Ectodermal cell (in vitro differentiated cells): ENCODE results near the gene RPTOR.

ENCODE experiments used
- H3K27ac ChIP-seq: 2 replicates; pipeline ENCODE4 v1.7.0; 2013; ENCODE audit warnings: mild to moderate bottlenecking, low read depth, low read length; ENCODE audit not compliant: insufficient read depth, poor library complexity, severe bottlenecking
- H3K27me3 ChIP-seq: 2 replicates; pipeline ENCODE4 v1.7.0; 2013; ENCODE audit warnings: mild to moderate bottlenecking, low read length; ENCODE audit not compliant: insufficient read depth, control insufficient read depth, poor library complexity, severe bottlenecking
- H3K36me3 ChIP-seq: one replicate; pipeline ENCODE4 v1.7.0; 2013; ENCODE audit warnings: low read length; ENCODE audit not compliant: control insufficient read depth, insufficient read depth
- H3K4me1 ChIP-seq: one replicate; pipeline ENCODE4 v1.7.0; 2013; ENCODE audit warnings: low read length; ENCODE audit not compliant: control insufficient read depth, insufficient read depth
- H3K4me3 ChIP-seq: 2 replicates; pipeline ENCODE4 v1.7.0; 2013; ENCODE audit warnings: low read depth, low read length, control low read depth; ENCODE audit not compliant: insufficient read depth
- H3K9me3 ChIP-seq: 2 replicates; pipeline ENCODE4 v1.7.0; 2013; ENCODE audit warnings: mild to moderate bottlenecking, low read length, moderate library complexity; ENCODE audit not compliant: control insufficient read depth
- WGBS, 2 experiments: methylation state at CpG; one replicate each; pipeline ENCODE4 v1.1.7; 2013; ENCODE audit warnings: missing lambda C conversion rate in 2 of 2; 5-methylcytosine and 5-hydroxymethylcytosine counted together

RPTOR gene

DNA sequence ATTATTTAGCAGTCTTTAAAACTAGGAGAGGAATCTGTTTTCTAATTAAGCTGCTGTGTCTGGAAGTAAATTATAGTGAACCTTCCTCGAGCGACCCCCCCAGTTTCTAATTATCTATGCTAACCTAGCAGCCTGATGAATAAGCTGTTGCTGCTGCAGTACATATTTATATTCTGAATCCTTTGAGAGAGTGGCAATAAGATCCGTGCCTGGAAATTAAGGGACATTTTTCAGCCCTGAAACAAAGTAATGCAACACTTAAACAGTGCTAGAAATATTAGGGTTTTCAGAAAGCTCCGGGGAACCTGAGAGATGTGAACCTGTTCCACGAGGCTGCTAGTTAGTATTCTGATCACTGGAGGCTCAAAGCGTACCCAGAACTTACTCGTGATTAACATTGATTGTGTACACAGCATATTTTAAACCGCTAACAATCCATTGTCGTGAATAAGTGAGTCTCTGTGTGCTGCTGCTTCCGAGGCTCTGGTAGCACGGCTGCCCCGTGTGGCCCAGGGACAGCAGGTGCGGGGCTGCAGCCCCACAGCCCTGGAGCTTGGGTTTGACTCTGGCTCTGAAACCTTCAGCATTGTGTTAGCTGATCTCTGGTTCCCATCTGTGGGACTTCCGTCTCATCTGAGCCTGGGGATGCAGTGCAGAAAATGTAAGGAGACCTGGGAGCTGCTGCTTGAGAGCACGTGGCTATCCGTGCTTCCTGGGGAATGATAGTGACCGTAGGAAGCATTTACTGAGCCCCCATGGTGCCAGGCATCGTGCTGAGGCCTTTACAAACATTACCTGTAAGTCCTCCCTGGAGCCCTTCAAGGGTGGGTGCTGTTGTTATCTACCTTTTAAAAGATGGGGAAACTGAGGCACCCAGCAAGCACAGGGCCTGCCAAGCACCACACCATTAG, 256.1 kb downstream of the RPTOR start:
- Histone ChIP-seq H3K4me3 (no peak overlapping the region), H3K4me1 (no peaks in the 10 kb centered on the region), H3K27me3 (no peaks in the 10 kb centered on the region), H3K27ac (no peak overlapping the region), H3K9me3 (no peaks in the 10 kb centered on the region), H3K36me3 (no peaks in the 10 kb centered on the region)
- 91 to 93% methylated on average over 18 of the region's 18 CpGs for WGBS, 2 experiments

- WGBS, 2 experiments: 94 to 95% methylated on average over 37 of the region's 37 CpGs
These were observed 258.2 kb downstream of the RPTOR start for GRCh38 chr17:80802626-80803450.

GRCh38 chr17:80803451-80804428, 259.1 kb downstream of the RPTOR start:
- no peak overlapping the region for H3K4me3 ChIP-seq
- H3K4me1 ChIP-seq: no peaks in the 10 kb centered on the region
- no peaks in the 10 kb centered on the region for H3K9me3 ChIP-seq
- H3K36me3 ChIP-seq: no peaks in the 10 kb centered on the region
- no peaks in the 10 kb centered on the region for H3K27me3 ChIP-seq
- WGBS, 2 experiments: 93 to 94% methylated on average over 36 of the region's 36 CpGs
- H3K27ac ChIP-seq: no peak overlapping the region

More at GRCh38 chr17:80802626-80803450, 258.2 kb downstream of the RPTOR start:
- Histone ChIP-seq H3K27ac (no peak overlapping the region), H3K36me3 (no peaks in the 10 kb centered on the region), H3K27me3 (no peaks in the 10 kb centered on the region), H3K4me1 (no peaks in the 10 kb centered on the region), H3K4me3 (no peak overlapping the region), H3K9me3 (no peaks in the 10 kb centered on the region)

GRCh38 chr17:80804466-80804865, 259.8 kb downstream of the RPTOR start:
- no peak overlapping the region for H3K27ac ChIP-seq
- H3K27me3 ChIP-seq: no peaks in the 10 kb centered on the region
- 91 to 94% methylated on average over 15 of the region's 15 CpGs for WGBS, 2 experiments
- H3K4me3 ChIP-seq: no peak overlapping the region
- no peaks in the 10 kb centered on the region for H3K9me3 ChIP-seq
- no peaks in the 10 kb centered on the region for H3K36me3 ChIP-seq
- H3K4me1 ChIP-seq: no peaks in the 10 kb centered on the region

DNA sequence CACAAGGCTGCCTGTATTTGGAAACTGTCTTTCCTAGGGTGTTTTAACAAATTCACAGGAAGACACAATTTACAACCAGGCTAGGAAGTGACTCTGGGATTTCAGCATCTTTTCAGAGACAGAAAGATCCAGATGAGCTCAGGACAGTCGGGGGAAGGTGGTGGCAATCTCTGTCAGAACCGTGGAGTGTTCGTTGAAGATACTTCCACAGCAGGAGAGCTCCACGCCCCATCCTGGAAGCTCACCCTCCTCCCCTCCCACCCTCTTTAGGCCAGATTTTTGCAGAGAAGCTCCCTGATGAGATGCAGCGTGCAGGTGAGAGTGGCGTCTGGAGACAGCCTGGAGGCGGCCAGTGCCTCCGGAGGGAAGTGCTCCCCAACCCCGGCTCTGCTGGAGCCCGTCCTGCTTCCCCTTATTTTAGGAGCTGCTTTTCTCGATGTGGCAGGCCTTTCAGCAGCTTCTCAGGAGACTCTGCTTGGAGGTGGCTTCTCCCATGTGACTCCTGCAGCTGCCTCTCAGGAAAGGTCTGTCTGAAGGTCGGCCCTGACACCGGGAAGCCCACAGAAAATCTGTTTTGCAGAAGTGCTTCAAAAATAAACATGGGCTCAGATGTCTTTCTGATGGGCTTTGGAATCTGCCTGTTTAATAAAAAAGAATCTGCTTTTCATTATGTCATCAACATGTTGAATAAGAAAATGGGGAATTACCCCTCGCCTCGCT, 260.6 kb downstream of the RPTOR start:
- Histone ChIP-seq H3K36me3 (no peaks in the 10 kb centered on the region), H3K4me1 (no peaks in the 10 kb centered on the region), H3K27me3 (no peaks in the 10 kb centered on the region), H3K27ac (no peak overlapping the region), H3K9me3 (no peaks in the 10 kb centered on the region), H3K4me3 (no peak overlapping the region)
- 72 to 74% methylated on average over 15 of the region's 15 CpGs for WGBS, 2 experiments

GRCh38 chr17:80807014-80807413, 262.4 kb downstream of the RPTOR start:
- H3K27ac ChIP-seq: no peak overlapping the region
- 90 to 99% methylated on average over 3 to 4 of the region's 4 CpGs for WGBS, 2 experiments
- H3K27me3 ChIP-seq: no peaks in the 10 kb centered on the region
- H3K4me3 ChIP-seq: no peak overlapping the region
- H3K4me1 ChIP-seq: no peaks in the 10 kb centered on the region
- H3K36me3 ChIP-seq: no peaks in the 10 kb centered on the region
- H3K9me3 ChIP-seq: no peaks in the 10 kb centered on the region

GRCh38 chr17:80807882-80808281, 263.2 kb downstream of the RPTOR start:
- no peak overlapping the region for H3K27ac ChIP-seq
- H3K27me3 ChIP-seq: no peaks in the 10 kb centered on the region
- H3K4me3 ChIP-seq: no peak overlapping the region
- no peaks in the 10 kb centered on the region for H3K4me1 ChIP-seq
- WGBS, 2 experiments: 93 to 97% methylated on average over 1 of the region's 1 CpG
- H3K36me3 ChIP-seq: no peaks in the 10 kb centered on the region
- H3K9me3 ChIP-seq: no peaks in the 10 kb centered on the region

- Histone ChIP-seq H3K36me3 (no peaks in the 10 kb centered on the region), H3K27me3 (no peaks in the 10 kb centered on the region), H3K9me3 (no peaks in the 10 kb centered on the region), H3K4me3 (no peak overlapping the region), H3K4me1 (no peaks in the 10 kb centered on the region), H3K27ac (no peak overlapping the region)
- 90 to 92% methylated on average over 21 of the region's 21 CpGs for WGBS, 2 experiments
These were observed 266.8 kb downstream of the RPTOR start for GRCh38 chr17:80811181-80812105.
